Activated naive CD4-positive, alpha-beta T cell treated with anti-CD3 and anti-CD28 coated beads for 36 hours (primary cell): ENCODE results near the gene NAGPA. TPM values are rescaled to one million over a fixed set of nuclear protein-coding genes. Genes with fewer than 3 reads are reported as not detected.

ENCODE experiments used
- CTCF ChIA-PET: fragments of 350-600 bp; sonication (Branson Sonifier 250); formaldehyde crosslinking; loops from one replicate; lab custom pipeline; 2021; ENCODE audit warnings: antibody characterized with exemption; lab: Charles Lee
- DNase-seq: peaks from one replicate; pipeline ENCODE4 v3.0.0-alpha.2; 2020
- H3K27ac Mint-ChIP-seq: one replicate; pipeline ENCODE4 v1.8.0; 2021; ENCODE audit warnings: mild to moderate bottlenecking, mixed read lengths
- H3K27me3 Mint-ChIP-seq: one replicate; pipeline ENCODE4 v1.8.0; 2021; ENCODE audit warnings: low read depth, mixed read lengths
- H3K36me3 Mint-ChIP-seq: one replicate; pipeline ENCODE4 v1.8.0; 2021; ENCODE audit warnings: low read depth, mixed read lengths
- H3K4me1 Mint-ChIP-seq: one replicate; pipeline ENCODE4 v1.8.0; 2021; ENCODE audit warnings: low read depth, mixed read lengths
- H3K4me3 Mint-ChIP-seq: one replicate; pipeline ENCODE4 v1.8.0; 2021; ENCODE audit warnings: mild to moderate bottlenecking, moderate library complexity, mixed read lengths
- H3K9me3 Mint-ChIP-seq: one replicate; pipeline ENCODE4 v1.8.0; 2021; ENCODE audit warnings: mixed read lengths
- intact Hi-C: fragments of 100-400 bp; cut with micrococcal nuclease; formaldehyde crosslinking; loops from one replicate; pipeline ENCODE4 v1.15.1; 2023
- total RNA-seq, 2 experiments: library from RNA; stranded (reverse); gene quantifications; one replicate each; pipeline ENCODE4 v1.2.3, GENCODE V29; 2021

NAGPA gene
- total RNA-seq, 2 experiments from 2014 or later = 5.8 to 7.9 TPM

DNA sequence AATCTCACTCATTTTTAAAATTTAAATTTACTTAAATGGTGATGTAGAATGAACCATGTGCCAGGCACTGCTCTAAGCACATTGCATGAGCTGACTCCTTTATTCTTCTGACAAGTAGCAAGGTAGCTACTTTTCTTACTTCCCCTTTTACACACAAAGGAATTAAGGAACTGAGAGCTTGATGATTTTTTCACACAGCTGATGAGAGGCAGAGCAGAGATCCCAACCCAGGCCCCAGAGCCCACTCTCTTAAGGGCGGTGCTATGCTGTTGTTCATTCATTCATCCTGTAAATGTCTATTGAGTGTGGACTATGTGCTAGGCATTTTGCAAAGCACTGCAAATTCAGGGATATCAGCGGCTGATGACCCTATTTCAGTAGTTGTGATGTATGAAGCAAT lies 57.7 kb downstream of the NAGPA start:
- no peak for DNase-seq
- H3K9me3 Mint-ChIP-seq = peaks cover 3% of the 10 kb centered on the region
- peaks cover 10% of the 10 kb centered on the region for H3K27me3 Mint-ChIP-seq
- H3K4me1 Mint-ChIP-seq = no peaks in the 10 kb centered on the region
- intact Hi-C loops = no loop called here
- H3K27ac Mint-ChIP-seq = no peak overlapping the region
- H3K4me3 Mint-ChIP-seq = no peak overlapping the region
- CTCF ChIA-PET = interaction anchor here (0.6 to 0.9 kb wide), 2 partner anchors 21 to 26 kb away, joined by 3 read pairs; no protein-coding TSS in a partner anchor
- no peaks in the 10 kb centered on the region for H3K36me3 Mint-ChIP-seq

Other genes with a start within 250 kb of the NAGPA start
- not detected for gene SEPTIN12, start 245.6 kb downstream of the NAGPA start, total RNA-seq
- not detected for gene SMIM22, start 238.6 kb downstream of the NAGPA start, total RNA-seq
- 1 to 10 TPM; 2.0 to 4.0 TPM for gene ROGDI, start 231.3 kb downstream of the NAGPA start, total RNA-seq
- gene GLYR1, start 186.6 kb downstream of the NAGPA start, total RNA-seq = 10 to 100 TPM; 62.2 to 65.0 TPM
- 10 to 100 TPM; 26.7 to 28.1 TPM for gene UBN1, start 186.5 kb downstream of the NAGPA start, total RNA-seq
- under 1 TPM in 1 of 2 experiments, not detected in 1; 0.07 TPM for gene PPL, start 96.8 kb downstream of the NAGPA start, total RNA-seq
- not detected for gene SEC14L5, start 75.6 kb downstream of the NAGPA start, total RNA-seq
- not detected for gene C16orf89, start 32.0 kb upstream of the NAGPA start, total RNA-seq
- gene ALG1, start 37.9 kb upstream of the NAGPA start, total RNA-seq = 1 to 10 TPM; 8.6 to 8.9 TPM
- gene EEF2KMT, start 63.9 kb upstream of the NAGPA start, total RNA-seq = 10 to 100 TPM; 13.8 to 14.2 TPM